NB4 (cell line): ENCODE data around the gene SMDT1.
"Not testable (repeated sequence)": the region's sequence is repeated elsewhere in the genome, so short reads cannot be mapped to it uniquely, and the experiment has no call there.

Experiments used
- CTCF ChIP-seq: IDR thresholded peaks from one replicate; pipeline ENCODE4 v1.5.1; 2012; ENCODE audit warnings: low read depth, low read length
- MAX ChIP-seq: IDR thresholded peaks from 2 replicates; pipeline ENCODE4 v1.6.1; 2011; ENCODE audit warnings: low read depth, low read length
- MYC ChIP-seq: IDR thresholded peaks from 2 replicates; pipeline ENCODE4 v1.6.1; 2011; ENCODE audit warnings: low read depth, low read length
- POLR2A ChIP-seq: IDR thresholded peaks from 2 replicates; pipeline ENCODE4 v1.6.1; 2011; ENCODE audit warnings: mild to moderate bottlenecking; ENCODE audit not compliant: insufficient read length; ENCODE audit errors: extremely low read depth

GRCh38 chr22:42123529-42123928, 44.0 kb downstream of the SMDT1 start:
- TF ChIP-seq CTCF, MAX, POLR2A, MYC: not testable (repeated sequence)
